GM19455 (cell line): ENCODE results near the gene BLTP2.
A peak's percentile ranks its signal among the peaks of the same experiment; 100 is the strongest.
"Not testable (repeated sequence)": the region's sequence is repeated elsewhere in the genome, so short reads cannot be mapped to it uniquely, and the experiment has no call there.

ENCODE experiments used
- ATAC-seq: cut with Tn5 transposase; IDR thresholded peaks from one replicate; pipeline ENCODE4 v1.9.1; 2021; ENCODE audit not compliant: unreplicated experiment

The BLTP2 gene

DNA sequence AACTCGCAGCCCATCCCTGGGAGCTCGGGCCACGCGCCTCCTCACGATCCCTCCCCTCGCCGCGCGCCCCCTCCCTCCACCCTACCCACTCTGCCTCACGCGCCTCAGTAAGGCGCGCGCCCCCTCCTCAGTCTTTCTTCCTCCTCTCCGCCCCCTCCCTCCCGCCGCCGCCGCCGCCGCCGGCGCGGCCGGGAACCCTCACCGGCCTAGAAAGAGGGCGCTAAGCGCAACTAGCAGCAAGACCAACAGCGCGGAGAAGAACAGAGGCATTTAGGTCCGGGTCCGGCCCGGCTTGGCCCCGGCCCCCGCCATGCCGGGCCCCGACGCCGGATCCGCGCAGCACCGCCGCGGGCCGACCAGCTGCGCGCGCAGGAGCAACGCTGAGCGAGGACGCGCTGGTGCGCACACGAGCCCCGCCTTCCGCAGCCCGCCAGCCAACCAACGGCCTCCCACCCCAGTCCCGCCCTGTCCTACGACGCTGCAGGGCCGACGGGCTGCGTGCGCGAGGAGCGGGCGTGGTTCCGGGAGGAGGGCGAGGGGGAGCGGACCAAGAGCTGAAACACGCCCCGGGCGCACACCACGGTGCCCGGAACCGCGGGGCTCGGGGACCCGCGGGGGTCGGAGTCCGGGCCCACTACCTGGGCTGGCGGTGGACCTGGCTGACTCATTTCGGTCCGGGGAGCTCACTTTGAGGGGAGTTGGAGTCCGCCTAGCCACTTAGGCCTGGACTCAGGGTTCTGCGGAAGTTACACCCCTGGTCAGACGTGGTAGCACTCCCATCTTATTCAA, at the start of gene BLTP2:
Gene BLTP2, minus strand, starts transcription at position 372 of the 789 bp plus-strand sequence. Its CDS starts 102 bp downstream, at position 270.
- peak; percentile 78 for ATAC-seq

DNA sequence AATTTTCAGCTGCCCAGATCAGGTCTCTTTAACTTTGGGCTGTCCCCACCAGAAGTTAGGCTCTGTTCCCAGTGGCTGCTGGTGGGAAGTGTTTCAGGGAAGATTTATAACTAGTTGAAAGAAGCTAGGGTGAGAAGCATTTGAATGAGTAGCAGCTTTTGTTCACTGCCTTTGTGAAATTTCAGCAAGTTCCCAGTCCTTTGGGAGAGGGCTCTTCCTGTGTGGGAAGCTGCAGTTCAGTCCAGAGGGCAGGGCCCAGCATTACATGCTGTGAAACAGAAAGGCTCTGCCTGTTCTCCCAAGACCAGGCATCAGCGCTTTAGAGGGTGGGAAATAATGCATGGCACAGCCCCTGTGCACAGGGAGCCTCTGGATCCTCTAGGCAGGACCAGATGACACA, 48.9 kb upstream of the BLTP2 start:
- ATAC-seq = no peak

DNA sequence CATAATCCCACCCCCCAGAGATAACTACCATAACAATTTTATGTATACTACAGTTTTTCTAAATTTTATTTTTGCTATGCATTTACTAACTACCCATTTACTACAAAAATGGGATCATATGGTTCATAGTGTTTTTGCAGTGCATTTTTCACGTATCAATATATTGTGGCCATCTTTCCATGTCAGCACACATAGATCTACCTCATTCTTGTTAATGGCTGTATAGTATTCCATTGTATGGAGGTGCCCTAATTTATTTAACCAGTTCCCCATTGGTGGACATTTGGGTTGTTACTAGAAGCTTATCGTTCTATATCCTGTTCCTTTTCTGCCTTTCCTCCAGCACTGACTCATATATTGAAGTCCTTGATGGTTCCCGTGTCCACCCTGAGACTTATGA, 44.1 kb upstream of the BLTP2 start:
- no peak for ATAC-seq

- ATAC-seq = no peak
Observed at GRCh38 chr17:28688481-28688880, 43.5 kb upstream of the BLTP2 start.

DNA sequence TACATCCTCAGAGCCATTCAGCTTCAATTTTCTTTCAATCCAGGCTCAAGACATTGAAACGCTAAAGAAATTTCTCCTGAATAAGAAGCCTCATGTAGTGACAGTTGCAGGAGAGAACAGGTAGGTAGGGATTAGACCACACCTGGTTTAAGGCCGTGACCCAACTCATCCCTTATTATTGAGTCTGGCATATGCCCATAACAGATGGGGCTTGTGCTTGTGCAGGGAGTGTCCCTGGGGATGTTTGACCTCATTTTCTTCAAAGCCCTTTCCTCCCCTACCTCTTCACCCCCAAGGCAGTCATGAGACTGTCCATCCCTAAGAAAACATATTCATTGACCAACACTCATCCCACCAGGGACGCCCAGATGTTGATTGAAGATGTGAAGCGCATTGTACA, 41.3 kb upstream of the BLTP2 start:
- ATAC-seq = no peak

DNA sequence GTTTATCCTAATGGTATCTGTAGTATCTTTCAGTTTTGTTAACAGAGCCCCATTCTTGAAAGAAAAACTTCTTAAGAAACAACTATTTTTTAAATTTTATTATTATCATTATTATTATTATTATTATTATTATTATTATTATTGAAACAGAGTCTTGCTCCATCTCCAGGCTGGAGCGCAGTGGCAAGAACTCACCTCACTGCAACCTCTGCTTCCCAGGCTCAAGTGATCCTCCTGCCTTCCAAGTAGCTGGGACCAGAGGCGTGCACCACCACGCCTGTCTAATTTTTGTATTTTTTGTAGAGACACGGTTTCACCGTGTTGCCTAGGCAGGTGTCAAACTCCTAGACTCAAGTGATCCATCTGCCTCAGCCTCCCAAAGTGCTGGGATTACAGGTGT, 40.4 kb upstream of the BLTP2 start:
- ATAC-seq = no peak

DNA sequence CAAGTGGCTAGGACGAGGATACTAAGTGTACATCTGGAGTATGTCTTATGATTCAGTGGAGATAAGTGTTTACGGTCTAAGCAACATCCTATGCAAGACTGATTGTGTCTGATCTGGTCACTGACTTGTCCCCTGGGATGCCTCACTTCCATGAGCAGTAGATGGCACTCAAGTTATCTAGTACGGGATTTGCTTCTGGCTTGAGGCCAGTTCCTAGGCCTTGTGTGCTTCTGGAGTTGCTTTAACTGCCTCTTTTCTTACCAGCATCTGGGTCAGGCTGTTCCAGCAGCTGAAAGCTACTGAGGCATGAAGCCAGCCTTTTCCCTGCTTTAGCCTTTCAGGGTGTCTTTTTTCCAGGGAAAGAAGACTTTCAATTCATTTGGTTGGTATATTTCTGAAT, 40.0 kb upstream of the BLTP2 start:
- ATAC-seq = no peak

DNA sequence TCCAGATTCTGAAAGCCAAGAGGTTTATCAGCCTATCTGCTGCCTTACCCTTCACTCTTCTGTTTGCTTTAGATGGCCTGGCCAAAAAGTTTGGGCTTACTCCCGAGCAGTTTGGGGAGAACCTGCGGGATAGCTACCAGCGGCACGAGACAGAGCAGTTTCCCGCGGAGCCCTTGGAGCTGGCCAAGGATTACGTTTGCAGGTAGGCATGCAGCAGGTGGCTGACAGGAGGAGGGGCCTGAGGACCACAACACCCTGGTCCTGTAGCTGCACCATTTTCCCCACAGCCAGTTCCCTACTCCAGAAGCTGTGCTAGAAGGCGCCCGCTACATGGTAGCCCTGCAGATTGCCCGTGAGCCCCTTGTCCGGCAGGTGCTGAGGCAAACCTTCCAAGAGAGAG, 37.7 kb upstream of the BLTP2 start:
- ATAC-seq = no peak

- no peak for ATAC-seq
Observed at GRCh38 chr17:28675980-28676379, 31.0 kb upstream of the BLTP2 start.

- ATAC-seq = no peak
Observed at GRCh38 chr17:28675490-28675889, 30.5 kb upstream of the BLTP2 start.

DNA sequence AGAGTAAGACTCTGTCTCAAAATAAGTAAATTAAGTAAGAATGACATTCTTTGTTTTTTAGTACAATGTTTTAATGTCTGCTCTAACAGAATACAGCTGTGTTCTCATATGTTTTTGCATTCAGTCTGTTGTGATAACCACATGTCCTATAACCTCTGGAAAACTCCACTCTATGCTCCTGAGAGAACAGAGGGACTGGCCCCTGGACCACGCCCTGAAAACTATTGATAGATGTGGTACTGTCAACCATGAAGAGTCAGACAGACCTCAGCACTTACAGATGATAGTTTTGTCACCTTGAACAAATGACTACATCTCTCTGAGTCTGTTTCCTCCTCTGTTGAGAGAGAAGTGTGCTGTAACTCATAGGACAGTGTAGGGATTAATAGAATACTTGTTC, 25.0 kb upstream of the BLTP2 start:
- ATAC-seq = no peak

GRCh38 chr17:28667870-28668269, 22.9 kb upstream of the BLTP2 start:
- no peak for ATAC-seq

DNA sequence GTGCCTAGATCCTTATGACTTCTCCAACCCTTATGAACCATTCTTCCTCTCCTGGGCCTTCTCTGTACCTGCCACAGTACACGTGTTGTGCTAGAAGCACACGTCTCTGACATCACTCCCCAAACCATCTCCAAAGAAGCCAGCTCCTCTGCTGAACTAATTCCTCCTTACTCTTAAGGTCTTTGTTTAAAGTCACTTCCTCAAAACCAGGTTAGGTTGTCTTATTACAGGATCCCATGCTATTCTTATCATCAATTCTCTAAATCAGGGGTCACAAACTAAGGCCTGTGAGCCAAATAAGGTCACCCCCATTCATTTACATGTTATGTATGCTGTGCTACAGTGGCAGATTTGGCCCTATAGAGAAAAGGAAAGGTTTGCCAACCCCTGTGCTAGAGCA, 21.0 kb upstream of the BLTP2 start:
- ATAC-seq = no peak

DNA sequence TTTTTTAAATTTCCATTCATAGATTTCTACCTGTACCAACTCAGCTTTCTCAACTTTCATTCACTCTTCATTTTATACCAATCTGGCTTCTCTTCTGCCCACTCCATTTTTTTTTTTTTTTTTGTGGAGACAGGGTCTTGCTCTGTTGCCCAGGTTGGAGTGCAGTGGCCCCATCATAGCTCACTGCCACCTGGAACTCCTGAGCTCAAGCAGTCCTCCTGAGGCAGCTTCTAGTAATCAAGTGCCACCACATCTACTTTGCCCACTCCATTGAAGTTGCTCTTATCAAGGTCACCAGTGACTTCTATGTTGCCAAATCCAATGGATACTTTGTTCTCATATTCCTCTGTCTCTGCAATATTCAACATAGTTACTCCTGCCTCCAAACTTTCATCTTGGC, 18.8 kb upstream of the BLTP2 start:
- no peak for ATAC-seq

DNA sequence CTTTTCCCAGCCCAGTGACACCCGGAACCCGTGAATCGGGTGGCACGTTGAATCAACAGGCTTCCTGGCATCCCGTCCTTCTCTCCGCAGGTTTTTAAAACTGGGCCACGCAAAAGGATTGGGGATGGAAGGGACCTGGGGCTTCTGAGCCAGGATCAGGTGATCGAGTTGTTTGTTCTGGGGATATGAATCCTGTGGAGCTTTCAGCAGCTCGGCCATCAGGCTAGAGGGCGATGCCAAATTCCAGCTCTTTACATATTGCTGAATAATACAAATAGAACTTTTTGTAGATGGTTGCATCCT, 17.5 kb upstream of the BLTP2 start:
- no peak for ATAC-seq

- peak; percentile 85 for ATAC-seq
Observed at GRCh38 chr17:28661635-28662526, 16.9 kb upstream of the BLTP2 start, which contains the start of the genes SDF2 and SUPT6H. SDF2 (minus strand) TSS chr17:28661906; CDS start chr17:28661876, 30 bp downstream. SUPT6H (plus strand) TSS chr17:28662205; CDS start chr17:28673402, 11,197 bp downstream.

DNA sequence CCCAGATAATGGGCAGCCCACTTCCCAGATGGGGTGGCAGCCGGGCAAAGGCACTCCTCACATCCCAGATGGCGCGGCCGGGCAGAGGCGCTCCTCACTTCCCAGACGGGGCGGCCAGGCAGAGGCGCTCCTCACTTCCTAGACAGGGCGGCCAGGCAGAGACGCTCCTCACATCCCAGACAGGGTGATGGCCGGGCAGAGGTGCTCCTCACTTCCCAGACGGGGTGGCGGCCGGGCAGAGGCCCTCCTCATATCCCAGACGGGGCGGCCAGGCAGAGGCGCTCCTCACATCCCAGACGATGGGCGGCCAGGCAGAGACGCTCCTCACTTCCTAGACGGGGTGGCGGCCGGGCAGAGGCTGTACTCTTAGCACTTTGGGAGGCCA, 14.5 kb upstream of the BLTP2 start:
- not testable (repeated sequence) for ATAC-seq

- ATAC-seq = not testable (repeated sequence)
Observed at GRCh38 chr17:28658766-28659496, 14.0 kb upstream of the BLTP2 start.

GRCh38 chr17:28658342-28658741, 13.4 kb upstream of the BLTP2 start:
- not testable (repeated sequence) for ATAC-seq

DNA sequence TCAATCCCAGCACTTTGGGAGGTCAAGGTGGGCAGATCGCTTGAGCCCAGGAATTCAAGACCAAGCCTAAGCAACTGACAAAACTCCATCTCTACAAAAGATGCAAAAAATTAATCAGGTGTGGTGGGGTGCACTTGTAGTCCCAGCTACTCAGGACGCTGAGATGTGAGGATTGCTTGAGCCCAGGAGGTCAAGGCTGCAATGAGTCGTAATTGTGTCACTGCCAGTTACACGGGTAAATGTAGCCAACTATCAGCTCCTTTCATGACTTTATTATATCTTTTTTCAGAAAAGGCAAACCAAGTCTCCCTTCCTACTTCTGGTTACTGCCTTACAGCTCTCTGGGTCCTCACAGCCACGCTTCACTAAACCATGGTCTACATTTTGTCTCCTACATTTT, 12.8 kb upstream of the BLTP2 start:
- no peak for ATAC-seq

GRCh38 chr17:28655160-28655559, 10.2 kb upstream of the BLTP2 start:
- ATAC-seq = no peak
